ENCODE data around the gene OR51E2.
"Not testable (repeated sequence)": the region's sequence is repeated elsewhere in the genome, so short reads cannot be mapped to it uniquely, and the experiment has no call there.

The OR51E2 gene, protein sequence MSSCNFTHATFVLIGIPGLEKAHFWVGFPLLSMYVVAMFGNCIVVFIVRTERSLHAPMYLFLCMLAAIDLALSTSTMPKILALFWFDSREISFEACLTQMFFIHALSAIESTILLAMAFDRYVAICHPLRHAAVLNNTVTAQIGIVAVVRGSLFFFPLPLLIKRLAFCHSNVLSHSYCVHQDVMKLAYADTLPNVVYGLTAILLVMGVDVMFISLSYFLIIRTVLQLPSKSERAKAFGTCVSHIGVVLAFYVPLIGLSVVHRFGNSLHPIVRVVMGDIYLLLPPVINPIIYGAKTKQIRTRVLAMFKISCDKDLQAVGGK

DNA sequence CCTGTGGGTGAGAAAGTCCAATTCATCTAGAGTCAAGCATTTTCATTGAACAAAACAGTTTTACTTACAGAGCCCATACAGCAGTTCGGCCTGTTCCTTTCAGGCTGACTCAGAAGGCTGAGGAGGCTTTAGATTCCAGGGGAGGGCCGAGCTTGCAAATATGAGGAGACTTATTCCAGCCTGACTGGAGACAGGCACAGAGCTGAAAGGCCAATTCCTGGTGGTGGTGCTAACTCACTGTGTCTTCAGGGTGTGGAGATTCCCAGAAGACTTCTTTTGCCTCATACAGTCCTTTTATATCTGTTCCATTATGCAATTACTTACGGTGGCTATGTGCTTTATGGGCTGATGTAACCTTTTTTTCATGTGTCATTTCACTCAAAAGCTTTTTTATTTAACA lies at the start of gene OR51E2:
Gene OR51E2 (minus strand): TSS at position 269 of the 400 bp plus-strand sequence. CDS start 15,142 bp downstream, outside the sequence.
- no peak for DNase-seq

DNA sequence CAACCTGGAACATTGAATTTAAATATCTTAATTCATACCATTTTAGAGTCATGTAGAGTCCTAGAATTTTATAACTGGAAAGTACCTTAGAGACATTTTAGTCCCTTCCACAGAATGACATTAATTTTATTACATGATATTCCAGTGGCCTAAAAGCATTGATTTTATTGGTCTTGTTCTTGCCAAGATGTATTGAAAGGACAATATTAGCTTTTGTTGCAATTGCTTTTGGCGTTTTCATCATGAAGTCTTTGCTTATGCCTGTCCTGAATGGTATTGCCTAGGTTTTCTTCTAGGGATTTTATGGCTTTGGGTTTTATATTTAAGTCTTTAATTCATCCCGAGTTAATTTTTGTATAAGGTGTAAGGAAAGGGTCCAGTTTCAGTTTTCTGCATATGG lies 43.1 kb upstream of the OR51E2 start:
- DNase-seq, result no peak

DNA sequence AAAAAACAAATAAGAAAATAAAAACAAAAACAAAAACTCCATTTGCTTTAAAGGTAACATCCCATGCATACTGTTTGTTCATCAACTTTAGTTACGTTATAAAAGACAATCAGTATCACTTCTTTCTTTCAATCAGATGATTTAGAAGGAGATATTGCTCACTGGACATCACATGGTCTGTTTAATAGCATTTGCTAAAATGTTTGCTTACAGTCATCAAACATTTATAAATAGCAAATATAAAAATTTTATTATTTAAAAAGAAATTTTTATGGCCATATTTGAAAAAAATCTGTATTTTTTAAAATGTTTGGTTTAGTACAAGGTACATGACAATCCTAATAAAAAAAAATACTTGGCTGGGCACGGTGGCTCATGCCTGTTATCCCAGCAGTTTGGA lies 29.5 kb upstream of the OR51E2 start:
- no peak for DNase-seq

DNA sequence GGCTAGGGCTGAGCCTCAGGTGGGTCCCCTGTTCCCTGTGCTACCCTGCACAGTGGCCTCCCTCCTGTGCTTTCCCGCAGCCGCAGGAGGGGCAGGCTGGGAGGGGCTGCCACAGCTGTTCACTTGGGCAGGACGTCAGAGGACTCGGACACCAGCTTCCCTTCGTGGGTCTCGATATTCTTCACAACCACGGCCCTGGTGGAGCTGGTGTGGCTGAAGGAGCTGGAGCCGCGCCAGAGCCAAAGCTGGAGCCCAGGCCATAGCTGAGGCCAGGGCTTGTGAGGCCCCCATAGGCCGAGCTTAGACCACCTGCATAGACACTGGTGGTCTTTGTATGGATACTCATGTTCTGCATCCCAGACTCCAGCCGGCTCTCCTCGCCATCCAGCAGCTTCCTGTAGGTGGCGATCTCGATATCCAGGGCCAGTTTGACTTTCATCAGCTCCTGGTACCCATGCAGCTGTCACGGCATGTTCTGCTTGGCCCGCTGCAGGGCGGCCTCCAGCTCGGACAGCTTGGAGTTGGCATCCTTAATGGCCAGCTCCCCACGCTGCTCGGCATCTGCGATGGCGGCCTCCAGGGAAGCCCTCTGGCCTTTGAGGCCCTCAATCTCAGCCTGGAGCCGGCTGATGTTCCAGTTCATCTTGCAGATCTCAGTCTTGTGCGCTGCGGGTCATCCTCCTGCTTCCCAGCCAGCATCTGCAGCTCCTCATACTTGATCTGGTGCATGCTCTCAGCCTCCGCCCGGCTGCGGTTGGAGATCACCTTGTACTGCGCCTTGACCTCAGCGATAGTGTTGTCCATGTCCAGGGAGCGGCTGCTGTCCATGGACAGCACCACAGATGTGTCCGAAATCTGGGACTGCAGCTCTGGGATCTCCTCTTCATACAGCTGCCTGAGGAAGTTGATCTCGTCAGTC lies 25.2 kb upstream of the OR51E2 start:
- not testable (repeated sequence) for DNase-seq

DNA sequence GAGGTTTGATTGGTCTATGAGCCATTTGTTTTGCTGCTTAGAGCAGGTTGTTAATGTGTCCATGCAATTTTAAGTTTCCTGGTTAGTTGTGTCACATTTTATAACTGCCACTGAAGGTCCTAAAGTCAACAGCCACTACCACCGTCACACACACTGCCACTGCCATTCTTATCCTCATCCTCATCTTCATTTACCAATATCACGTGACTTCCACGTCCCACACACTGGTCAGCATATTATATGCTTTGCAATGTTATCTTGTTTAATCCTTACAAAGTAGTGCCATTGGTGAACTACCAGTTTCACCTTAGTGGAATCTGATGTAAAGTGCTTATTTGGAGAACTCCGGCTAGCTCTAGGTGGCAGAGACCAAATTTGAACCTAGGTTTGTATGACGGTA lies 16.6 kb upstream of the OR51E2 start:
- no peak for DNase-seq

DNA sequence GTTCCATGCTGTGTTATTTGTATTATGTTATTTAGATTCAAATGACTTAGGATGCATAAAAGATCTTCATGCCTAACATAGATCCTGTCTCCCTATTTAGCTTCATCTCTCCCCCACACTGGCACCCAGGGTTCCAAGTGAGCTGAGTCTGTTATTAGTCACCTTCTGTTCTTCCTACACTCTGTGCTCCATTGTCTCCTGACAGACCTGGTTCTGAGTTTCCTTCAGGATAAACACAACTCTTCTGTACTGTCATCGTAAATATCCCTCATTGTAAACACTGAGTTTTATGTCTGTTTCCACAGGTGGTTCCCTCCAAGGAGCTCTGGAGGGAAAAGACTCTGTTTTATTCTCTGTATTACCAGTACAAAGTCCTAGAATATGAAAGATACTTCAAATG lies 15.6 kb upstream of the OR51E2 start:
- DNase-seq, result no peak

DNA sequence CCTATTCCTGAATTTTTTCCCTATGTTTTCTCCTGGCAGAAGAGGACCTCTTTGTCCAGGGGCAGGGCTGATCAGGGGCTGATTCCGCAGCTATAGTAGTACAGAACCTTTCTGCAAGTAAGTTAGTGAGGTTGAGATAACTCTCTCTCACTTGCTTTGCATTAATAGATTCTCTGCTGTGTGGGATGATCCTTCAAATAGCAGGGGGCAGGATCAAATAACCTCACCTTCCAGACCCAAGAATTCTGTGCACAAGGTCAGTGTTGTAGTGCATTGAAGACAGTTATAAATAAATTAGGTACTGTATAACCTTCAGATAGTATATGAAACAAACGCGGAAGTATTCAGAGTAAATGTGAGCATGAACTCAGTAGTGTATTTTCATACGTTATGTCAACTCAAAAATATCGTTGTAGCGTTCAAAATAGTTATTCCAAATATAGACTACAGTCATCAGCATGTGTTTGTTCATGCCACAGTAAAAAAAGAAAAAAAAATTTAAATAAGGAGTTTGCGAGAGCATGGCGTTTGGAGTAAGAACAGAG lies 7.2 kb upstream of the OR51E2 start:
- DNase-seq, result no peak

DNA sequence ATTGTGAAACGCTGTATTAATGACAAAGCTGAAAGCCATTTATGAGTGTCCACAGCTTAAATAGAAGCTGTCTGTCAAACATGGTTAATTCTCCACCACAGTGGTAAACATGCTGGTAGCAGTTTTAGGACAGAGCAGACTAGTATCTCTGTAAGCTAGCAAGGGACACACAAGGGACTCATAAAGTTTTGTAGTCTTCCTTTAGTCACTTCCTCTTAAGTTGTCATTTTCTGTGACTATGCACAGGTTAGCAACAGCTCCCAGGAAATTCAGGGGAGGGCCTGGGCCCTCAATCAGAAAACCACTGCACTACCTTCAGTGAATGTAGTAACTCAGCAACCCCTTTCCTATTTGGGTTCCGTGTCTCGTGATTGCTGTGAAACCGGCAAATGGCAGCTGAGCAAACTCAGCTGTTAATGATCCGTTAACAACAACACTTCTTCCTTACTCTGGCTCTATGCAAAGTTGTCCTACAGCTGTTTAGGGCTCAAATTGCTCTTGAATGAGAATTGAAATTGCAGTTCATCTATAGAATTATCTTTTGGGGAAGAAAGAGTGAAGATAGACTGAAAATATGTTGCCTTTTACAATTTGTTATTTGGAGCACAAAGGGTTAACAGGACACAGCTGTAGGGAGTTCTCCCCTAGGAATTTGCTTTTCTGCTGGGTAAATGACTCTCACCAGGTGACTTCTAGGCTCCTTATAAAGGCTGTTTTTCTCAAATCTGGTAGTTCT lies 6.6 kb upstream of the OR51E2 start, which contains the start of gene MMP26:
Gene MMP26 (plus strand): TSS at position 731 of the 736 bp plus-strand sequence.
- no peak for DNase-seq

DNA sequence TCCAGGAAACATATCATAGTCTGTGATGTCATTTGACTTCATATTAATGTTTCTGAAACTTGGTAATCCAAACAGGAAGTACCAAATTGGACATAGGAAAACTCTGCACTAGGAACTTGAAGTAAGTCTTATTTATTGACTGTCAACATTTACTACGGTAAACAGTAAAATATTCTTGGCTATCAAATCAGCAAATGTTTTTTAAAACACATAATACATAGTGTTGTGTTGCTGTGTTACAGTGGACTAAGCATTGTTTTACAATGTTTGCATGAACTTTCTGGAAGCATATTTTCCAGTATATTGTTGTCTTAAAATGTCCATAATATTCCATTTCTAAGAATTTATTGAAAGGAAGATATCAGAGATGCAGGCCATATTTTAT lies 2.8 kb upstream of the OR51E2 start:
- DNase-seq, result no peak

DNA sequence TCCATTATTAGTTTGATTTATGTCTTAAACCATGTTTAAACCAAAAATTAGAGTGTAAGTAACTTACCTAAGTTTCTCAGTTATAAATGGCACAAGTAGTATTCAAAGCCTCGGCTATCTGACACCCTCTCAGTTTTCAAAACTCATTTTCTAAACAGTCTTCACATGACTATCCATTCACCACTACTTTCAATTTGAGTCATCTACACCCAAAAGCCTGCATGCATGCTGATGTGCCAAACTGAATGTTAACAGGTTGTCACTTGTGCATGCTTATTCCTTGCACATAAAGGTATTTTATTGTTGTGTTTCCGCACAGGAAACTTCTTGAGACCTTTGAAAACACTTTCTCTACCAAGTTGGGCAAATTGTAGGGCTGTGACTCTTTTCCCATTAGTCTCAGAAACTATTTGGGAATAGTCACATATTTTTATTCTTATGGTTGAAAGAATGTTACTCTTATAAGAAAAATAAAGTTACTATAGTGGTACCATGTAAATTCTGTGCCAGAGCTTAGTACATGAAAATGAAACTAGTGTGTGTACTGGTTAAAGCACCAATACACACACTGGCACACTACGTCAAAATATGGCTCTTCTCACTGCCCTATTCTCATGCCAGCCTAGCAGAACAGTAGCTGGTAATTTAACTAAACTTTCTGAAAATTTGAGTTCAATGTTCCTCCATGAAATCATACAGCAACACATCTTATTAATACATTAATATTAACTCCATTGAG lies 2.2 kb upstream of the OR51E2 start:
- no peak for DNase-seq

DNA sequence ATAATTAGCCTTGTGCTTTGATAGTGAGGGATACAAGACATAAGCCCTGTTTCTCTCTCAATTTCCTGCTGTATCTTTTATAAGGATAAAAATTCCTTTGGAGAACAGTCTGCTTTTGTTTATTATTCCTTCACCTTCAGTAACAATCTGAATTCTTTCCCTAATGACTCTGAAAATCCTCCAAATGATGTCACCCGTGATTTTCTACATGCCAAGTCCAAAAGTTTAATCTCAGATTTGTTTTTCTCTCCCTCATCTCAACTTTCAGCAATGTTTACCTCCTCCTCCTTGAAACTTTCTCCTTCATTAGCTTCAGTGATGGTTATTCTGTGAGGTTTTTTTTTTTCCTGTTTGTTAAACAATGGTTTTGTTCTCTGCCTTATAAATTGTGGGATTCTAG lies 2.2 kb downstream of the OR51E2 start:
- no peak for DNase-seq

DNA sequence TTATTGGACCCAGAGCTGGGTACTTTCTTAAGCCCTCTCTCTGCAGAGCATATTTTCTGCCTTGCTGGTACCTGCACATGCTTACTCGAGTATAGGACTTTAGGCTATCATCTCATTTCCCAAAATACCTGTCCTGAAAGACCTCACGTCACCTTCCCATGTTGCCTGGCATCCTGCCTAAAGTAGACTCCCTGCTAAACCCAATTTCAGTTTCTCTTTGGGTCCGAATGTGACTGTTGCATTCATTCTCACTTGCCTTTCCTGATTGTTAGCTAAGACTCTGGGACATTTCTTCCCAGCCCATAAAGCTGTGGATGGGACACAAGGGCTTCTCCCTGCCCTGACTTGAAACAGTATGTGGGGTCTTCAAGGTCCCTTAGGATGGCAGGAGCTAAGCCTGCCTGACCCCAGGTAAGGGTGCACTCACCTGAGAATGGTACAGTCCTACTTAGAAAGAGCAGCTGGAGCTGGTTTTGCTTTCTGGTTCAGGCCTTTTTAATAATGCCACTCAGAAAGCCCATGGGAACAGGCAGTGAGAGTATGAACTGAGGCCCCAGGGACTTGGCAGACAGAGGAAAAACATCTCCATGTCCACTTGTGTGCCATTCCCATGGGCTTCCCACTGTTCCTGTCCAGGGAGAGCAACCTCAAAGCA lies 12.9 kb downstream of the OR51E2 start:
- no peak for DNase-seq

DNA sequence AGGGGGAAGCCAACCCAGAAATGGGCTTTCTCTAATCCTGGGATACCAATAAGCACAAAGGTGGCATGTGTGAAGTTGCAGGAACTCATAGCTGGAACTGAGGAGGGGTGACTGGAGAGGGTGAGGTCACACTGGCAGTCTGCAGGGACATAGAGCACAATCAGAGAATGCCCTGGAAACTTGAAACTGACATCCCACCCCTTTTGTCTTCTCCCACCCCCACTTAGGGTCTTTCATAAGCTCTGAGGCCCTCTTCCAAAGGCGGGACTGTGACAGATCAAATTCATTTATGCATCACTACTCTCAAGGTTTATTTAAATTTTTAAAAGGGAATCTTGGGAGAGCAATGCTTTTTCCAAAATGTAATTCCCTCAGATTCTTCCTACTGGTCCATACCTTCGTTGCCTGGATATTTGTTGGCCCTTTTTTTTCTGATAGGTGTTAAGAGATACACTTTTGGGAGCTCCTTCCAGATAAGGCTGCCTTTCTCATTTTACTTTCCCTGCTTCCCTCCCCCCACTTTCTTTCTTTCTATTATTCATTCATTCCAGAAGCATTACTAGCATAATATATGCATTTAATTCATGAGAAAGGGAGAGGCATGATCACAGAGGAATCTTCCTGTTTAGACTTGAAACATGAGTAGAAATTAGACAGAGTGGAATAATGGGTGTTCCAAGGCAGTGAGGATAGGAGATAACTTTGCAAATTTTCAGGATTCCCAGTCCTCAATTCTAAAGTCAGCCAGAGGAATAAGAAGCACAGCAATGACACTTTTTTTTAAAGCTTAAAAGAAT lies 14.8 kb downstream of the OR51E2 start:
- DNase-seq, result no peak

DNA sequence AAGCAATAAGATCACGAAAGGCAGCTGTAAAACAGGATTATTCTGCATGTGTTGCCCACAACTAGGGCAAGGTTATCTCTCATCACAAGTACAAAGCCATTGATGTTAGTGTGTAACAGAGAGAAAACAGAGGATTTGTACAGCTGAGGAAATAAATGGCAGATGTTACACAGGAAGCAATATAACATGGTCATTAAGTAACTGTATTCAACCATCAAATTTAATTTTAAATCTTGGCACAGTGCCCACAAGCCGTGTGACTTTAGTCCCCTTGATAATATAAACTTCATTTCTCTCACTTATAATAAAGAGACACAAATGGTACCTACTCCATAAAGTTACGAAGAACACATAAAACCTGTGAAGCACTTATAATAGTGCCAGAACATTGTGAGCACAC lies 17.3 kb downstream of the OR51E2 start:
- no peak for DNase-seq

DNA sequence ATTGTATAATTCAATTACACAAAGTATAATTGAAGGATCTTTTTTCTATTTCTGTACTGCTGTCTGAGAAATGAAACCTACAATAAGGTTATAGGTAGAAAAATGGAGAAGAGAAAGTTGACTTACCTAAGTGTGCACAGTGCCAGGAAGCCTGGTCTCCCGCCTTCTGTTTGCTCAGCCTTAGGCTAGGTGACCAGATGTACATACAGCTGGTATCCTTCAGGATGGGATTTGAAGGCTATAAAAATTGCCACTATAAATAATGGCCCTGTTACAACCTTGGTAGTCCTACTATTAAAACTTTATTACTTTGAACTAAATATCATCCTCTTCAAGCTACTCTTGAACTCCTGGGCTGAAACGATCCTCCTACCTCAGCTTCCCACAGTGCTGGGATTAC lies 19.7 kb downstream of the OR51E2 start:
- DNase-seq, result no peak

DNA sequence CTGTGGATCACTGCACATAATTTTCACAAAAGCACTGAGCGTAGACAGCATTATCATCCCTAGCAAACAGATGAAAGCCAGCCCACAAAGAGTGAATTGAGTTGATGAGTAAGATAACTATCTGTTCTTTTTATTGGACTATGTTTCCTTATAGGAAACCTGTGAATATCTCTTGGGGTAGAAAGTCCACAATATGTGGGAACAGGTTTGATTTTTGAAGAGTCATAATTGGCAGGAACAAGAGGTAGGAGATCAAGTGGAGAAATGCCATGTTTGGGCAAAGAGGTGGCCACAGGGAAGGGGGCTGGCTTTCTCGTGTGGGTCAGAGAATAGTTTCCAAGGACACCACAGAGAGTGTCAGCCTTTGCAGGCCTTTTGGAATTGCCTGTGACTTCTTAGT lies 23.9 kb downstream of the OR51E2 start:
- no peak for DNase-seq

DNA sequence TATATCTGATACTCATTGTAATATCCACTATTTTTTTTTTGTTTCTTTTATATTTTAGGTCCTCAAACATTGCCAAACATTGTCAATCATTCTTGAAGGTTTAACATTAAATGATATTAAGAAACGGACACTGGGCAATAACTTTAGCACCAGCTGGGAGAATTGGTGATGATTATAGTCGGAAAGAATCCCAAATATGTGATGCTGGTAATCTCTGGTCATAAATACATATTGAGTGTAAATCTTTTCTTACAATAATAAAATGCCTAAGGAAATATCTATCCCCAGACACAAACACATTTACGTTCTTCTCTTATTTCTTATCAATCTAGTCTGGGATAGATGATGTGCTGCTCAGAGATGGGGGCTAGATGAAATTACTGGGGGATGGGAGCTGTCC lies 25.2 kb downstream of the OR51E2 start:
- DNase-seq, result no peak

DNA sequence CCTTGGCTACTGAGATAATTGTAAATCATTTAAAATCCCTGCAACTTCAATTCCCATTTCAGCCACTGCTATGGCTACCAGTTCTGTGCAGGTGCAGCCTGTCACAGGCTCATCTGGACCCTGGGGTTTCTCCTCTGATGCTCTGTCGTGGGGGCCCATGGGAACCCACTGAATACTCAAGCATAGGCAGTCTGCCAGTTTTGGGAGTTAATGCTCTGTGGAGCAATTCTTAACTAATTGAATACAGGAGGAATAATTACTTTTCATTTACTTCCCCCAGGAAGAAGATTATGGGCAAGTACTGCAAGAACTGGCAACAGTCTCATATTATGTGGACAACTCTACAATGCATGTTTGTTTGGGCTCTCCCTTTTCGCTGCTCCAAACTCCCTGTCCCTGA lies 25.9 kb downstream of the OR51E2 start:
- no peak for DNase-seq

DNA sequence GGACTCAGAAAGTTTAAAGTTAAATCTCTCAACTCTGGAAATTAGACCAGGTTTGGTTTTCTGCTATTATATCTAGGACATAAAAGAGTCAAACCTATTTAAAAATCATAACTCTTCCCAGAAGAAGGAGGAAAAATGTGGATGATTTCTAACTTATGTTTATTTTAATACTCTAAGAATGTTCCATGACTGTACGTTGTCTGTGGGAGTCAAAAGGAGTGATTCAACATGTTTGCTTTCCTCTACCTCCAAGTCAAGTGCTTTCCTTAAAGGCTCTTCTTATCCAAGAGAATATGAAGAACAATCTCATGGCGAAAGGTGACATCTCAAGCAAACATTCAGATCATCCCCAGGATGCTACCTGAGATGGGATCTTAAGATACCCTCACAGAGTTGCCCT lies 32.2 kb downstream of the OR51E2 start:
- no peak for DNase-seq

DNA sequence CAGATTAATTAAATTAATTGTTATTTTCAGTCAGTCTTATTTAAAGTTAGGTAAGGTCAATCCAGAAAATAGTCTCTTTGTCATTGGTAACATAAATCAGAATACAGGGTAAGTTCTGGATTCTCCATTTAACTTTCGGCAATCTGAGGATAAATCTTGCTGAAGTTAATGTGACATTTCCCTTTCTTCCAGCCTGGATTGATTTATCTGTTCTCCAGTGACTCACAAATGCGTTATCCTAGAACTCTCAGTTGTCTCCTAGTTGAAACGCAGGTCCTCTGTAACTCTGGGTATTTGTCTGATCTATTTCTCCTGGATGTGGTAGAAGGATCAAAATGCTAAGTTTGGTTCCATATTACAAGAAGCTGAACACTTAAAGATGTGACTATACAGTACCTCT lies 32.9 kb downstream of the OR51E2 start:
- DNase-seq, result no peak

DNA sequence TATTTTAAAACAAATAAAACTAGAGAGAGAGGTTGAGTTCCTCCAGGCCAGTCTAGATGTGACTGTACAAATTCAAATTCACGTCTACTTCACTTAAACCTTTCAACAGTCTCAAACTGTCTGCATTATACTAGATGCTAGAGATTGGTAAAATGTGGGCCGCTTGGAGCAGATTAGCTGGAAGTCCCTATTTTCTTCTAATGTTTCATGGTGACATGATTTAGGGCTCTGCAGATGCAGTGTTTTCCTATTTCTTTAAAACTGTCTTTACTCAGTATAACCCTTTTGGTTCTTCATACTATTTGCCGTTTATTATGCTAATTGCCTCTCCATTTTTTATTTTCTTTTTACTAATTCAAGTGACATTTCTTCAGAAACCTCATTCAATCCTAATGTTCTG lies 33.5 kb downstream of the OR51E2 start:
- no peak for DNase-seq
